ENCODE data around the gene CDKN2B-AS1. TPM values are rescaled to one million over a fixed set of nuclear protein-coding genes. Genes with fewer than 3 reads are reported as not detected.

CDKN2B-AS1 gene
- total RNA-seq, 2 donors from 2014 or later, result not detected

GRCh38 chr9:22146604-22147003 lies 152.0 kb downstream of the CDKN2B-AS1 start:
- Histone ChIP-seq H3K27me3 (replicated peaks; ENCODE audit: insufficient read depth) (no peaks in the 10 kb centered on the region), H3K4me1 (ENCODE audit: control insufficient read depth in 1 of 2, low read depth in 2 of 2) (no peaks in the 10 kb centered on the region), H3K9me3 (no peaks in the 10 kb centered on the region), H3K4me3 (no peak overlapping the region), H3K36me3 (no peaks in the 10 kb centered on the region), H3K27ac (no peak overlapping the region)
- TF ChIP-seq CTCF (IDR thresholded peaks at IDR 0.05), result no peak
- DNase-seq (ENCODE audit: low spot score) (no peak), ATAC-seq (ENCODE audit: insufficient number of reproducible peaks, low FRiP score, low read depth) (no peak)

GRCh38 chr9:22147813-22148527 lies 153.4 kb downstream of the CDKN2B-AS1 start:
- H3K36me3 ChIP-seq, result no peaks in the 10 kb centered on the region
- no peak for TF ChIP-seq CTCF (IDR thresholded peaks at IDR 0.05)
- H3K4me1 ChIP-seq (ENCODE audit: control insufficient read depth in 1 of 2, low read depth in 2 of 2), result no peaks in the 10 kb centered on the region
- H3K9me3 ChIP-seq, result no peaks in the 10 kb centered on the region
- H3K27me3 ChIP-seq (replicated peaks; ENCODE audit: insufficient read depth), result no peaks in the 10 kb centered on the region
- no peak overlapping the region for H3K4me3 ChIP-seq
- ATAC-seq (ENCODE audit: insufficient number of reproducible peaks, low FRiP score, low read depth) (no peak), DNase-seq (ENCODE audit: low spot score) (no peak)
- H3K27ac ChIP-seq, result no peak overlapping the region

- no peak for ATAC-seq (ENCODE audit: insufficient number of reproducible peaks, low FRiP score, low read depth)
- Histone ChIP-seq H3K4me1 (ENCODE audit: control insufficient read depth in 1 of 2, low read depth in 2 of 2) (no peaks in the 10 kb centered on the region), H3K9me3 (no peaks in the 10 kb centered on the region), H3K36me3 (no peaks in the 10 kb centered on the region), H3K27me3 (replicated peaks; ENCODE audit: insufficient read depth) (no peaks in the 10 kb centered on the region), H3K4me3 (no peak overlapping the region), H3K27ac (no peak overlapping the region)
- no peak for TF ChIP-seq CTCF (IDR thresholded peaks at IDR 0.05)
- no peak for DNase-seq (ENCODE audit: low spot score)
Observed at GRCh38 chr9:22148528-22148875, 153.9 kb downstream of the CDKN2B-AS1 start.

GRCh38 chr9:22148876-22149637 lies 154.5 kb downstream of the CDKN2B-AS1 start:
- Histone ChIP-seq H3K36me3 (no peaks in the 10 kb centered on the region), H3K4me1 (ENCODE audit: control insufficient read depth in 1 of 2, low read depth in 2 of 2) (no peaks in the 10 kb centered on the region), H3K27ac (no peak overlapping the region), H3K9me3 (no peaks in the 10 kb centered on the region), H3K4me3 (no peak overlapping the region), H3K27me3 (replicated peaks; ENCODE audit: insufficient read depth) (no peaks in the 10 kb centered on the region)
- ATAC-seq (ENCODE audit: insufficient number of reproducible peaks, low FRiP score, low read depth) (no peak), DNase-seq (ENCODE audit: low spot score) (no peak)
- no peak for TF ChIP-seq CTCF (IDR thresholded peaks at IDR 0.05)

GRCh38 chr9:22154064-22154463 lies 159.5 kb downstream of the CDKN2B-AS1 start:
- Histone ChIP-seq H3K36me3 (no peaks in the 10 kb centered on the region), H3K4me1 (ENCODE audit: control insufficient read depth in 1 of 2, low read depth in 2 of 2) (no peaks in the 10 kb centered on the region), H3K27ac (no peak overlapping the region), H3K4me3 (no peak overlapping the region), H3K27me3 (replicated peaks; ENCODE audit: insufficient read depth) (no peaks in the 10 kb centered on the region), H3K9me3 (no peaks in the 10 kb centered on the region)
- ATAC-seq (ENCODE audit: insufficient number of reproducible peaks, low FRiP score, low read depth) (no peak), DNase-seq (ENCODE audit: low spot score) (no peak)
- no peak for TF ChIP-seq CTCF (IDR thresholded peaks at IDR 0.05)

Measured in thoracic aorta (tissue), 2 donors.